ENCODE data around the gene MAP3K4. TPM values are rescaled to one million over a fixed set of nuclear protein-coding genes. Genes with fewer than 3 reads are reported as not detected.

The MAP3K4 gene
- polyA plus RNA-seq, 1 donor from 2014 or later, result 31.0 TPM

GRCh38 chr6:161035182-161035980 is 43.8 kb downstream of the MAP3K4 start:
- H3K27ac ChIP-seq (ENCODE audit: low read length), result no peak overlapping the region
- H3K4me2 ChIP-seq (ENCODE audit: low read length), result no peak overlapping the region
- H4K20me1 ChIP-seq (ENCODE audit: insufficient read depth), result no peaks in the 10 kb centered on the region
- no peaks in the 10 kb centered on the region for H3K27me3 ChIP-seq (ENCODE audit: insufficient read depth, low read depth, low read length)
- no peaks in the 10 kb centered on the region for H3K36me3 ChIP-seq (ENCODE audit: insufficient read depth, low read length)
- TF ChIP-seq MXI1 (conservative IDR thresholded peaks at IDR 0.05; ENCODE audit: poor library complexity, severe bottlenecking) (no peak), RAD21 (conservative IDR thresholded peaks at IDR 0.05) (no peak), EZH2 (IDR thresholded peaks at IDR 0.05; ENCODE audit: borderline replicate concordance, insufficient read depth, low read length, poor library complexity, severe bottlenecking) (no peak), POLR2AphosphoS5 (IDR thresholded peaks at IDR 0.05) (no peak), SMC3 (conservative IDR thresholded peaks at IDR 0.05; ENCODE audit: poor library complexity) (no peak), TAF1 (IDR thresholded peaks at IDR 0.05; ENCODE audit: low read depth) (no peak), EP300 (conservative IDR thresholded peaks at IDR 0.05; ENCODE audit: poor library complexity, severe bottlenecking) (no peak)
- TF ChIP-seq, protein P1, sequence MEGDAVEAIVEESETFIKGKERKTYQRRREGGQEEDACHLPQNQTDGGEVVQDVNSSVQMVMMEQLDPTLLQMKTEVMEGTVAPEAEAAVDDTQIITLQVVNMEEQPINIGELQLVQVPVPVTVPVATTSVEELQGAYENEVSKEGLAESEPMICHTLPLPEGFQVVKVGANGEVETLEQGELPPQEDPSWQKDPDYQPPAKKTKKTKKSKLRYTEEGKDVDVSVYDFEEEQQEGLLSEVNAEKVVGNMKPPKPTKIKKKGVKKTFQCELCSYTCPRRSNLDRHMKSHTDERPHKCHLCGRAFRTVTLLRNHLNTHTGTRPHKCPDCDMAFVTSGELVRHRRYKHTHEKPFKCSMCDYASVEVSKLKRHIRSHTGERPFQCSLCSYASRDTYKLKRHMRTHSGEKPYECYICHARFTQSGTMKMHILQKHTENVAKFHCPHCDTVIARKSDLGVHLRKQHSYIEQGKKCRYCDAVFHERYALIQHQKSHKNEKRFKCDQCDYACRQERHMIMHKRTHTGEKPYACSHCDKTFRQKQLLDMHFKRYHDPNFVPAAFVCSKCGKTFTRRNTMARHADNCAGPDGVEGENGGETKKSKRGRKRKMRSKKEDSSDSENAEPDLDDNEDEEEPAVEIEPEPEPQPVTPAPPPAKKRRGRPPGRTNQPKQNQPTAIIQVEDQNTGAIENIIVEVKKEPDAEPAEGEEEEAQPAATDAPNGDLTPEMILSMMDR (IDR thresholded peaks at IDR 0.05; ENCODE audit: poor library complexity, severe bottlenecking), result no peak
- H3K9me3 ChIP-seq (ENCODE audit: low read length), result no peaks in the 10 kb centered on the region
- H3K9ac ChIP-seq (ENCODE audit: low read length), result no peak overlapping the region
- H2AFZ ChIP-seq (ENCODE audit: low read depth, low read length), result no peak overlapping the region
- peaks cover 7% of the 10 kb centered on the region for H3K79me2 ChIP-seq (replicated peaks; ENCODE audit: insufficient read depth, low read length)
- H3K4me3 ChIP-seq (ENCODE audit: low read length), result no peak overlapping the region
- H3F3A ChIP-seq (ENCODE audit: insufficient read depth, low read length, poor library complexity, severe bottlenecking), result no peaks in the 10 kb centered on the region
- H3K9me2 ChIP-seq (ENCODE audit: insufficient read depth, low read length), result no peaks in the 10 kb centered on the region

GRCh38 chr6:161035981-161036263 is 44.4 kb downstream of the MAP3K4 start:
- Histone ChIP-seq H3K9me3 (ENCODE audit: low read length) (no peaks in the 10 kb centered on the region), H3K4me2 (ENCODE audit: low read length) (no peak overlapping the region), H2AFZ (ENCODE audit: low read depth, low read length) (no peak overlapping the region), H3K27ac (ENCODE audit: low read length) (no peak overlapping the region), H3K4me3 (ENCODE audit: low read length) (no peak overlapping the region), H3F3A (ENCODE audit: insufficient read depth, low read length, poor library complexity, severe bottlenecking) (no peaks in the 10 kb centered on the region), H3K36me3 (ENCODE audit: insufficient read depth, low read length) (no peaks in the 10 kb centered on the region), H3K9ac (ENCODE audit: low read length) (no peak overlapping the region), H3K27me3 (ENCODE audit: insufficient read depth, low read depth, low read length) (no peaks in the 10 kb centered on the region), H4K20me1 (ENCODE audit: insufficient read depth) (no peaks in the 10 kb centered on the region), H3K79me2 (replicated peaks; ENCODE audit: insufficient read depth, low read length) (peaks cover 7% of the 10 kb centered on the region), H3K9me2 (ENCODE audit: insufficient read depth, low read length) (no peaks in the 10 kb centered on the region)
- TF ChIP-seq, protein P1 (IDR thresholded peaks at IDR 0.05; ENCODE audit: poor library complexity, severe bottlenecking), result no peak
- TF ChIP-seq, protein P2, sequence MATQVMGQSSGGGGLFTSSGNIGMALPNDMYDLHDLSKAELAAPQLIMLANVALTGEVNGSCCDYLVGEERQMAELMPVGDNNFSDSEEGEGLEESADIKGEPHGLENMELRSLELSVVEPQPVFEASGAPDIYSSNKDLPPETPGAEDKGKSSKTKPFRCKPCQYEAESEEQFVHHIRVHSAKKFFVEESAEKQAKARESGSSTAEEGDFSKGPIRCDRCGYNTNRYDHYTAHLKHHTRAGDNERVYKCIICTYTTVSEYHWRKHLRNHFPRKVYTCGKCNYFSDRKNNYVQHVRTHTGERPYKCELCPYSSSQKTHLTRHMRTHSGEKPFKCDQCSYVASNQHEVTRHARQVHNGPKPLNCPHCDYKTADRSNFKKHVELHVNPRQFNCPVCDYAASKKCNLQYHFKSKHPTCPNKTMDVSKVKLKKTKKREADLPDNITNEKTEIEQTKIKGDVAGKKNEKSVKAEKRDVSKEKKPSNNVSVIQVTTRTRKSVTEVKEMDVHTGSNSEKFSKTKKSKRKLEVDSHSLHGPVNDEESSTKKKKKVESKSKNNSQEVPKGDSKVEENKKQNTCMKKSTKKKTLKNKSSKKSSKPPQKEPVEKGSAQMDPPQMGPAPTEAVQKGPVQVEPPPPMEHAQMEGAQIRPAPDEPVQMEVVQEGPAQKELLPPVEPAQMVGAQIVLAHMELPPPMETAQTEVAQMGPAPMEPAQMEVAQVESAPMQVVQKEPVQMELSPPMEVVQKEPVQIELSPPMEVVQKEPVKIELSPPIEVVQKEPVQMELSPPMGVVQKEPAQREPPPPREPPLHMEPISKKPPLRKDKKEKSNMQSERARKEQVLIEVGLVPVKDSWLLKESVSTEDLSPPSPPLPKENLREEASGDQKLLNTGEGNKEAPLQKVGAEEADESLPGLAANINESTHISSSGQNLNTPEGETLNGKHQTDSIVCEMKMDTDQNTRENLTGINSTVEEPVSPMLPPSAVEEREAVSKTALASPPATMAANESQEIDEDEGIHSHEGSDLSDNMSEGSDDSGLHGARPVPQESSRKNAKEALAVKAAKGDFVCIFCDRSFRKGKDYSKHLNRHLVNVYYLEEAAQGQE (IDR thresholded peaks at IDR 0.05; ENCODE audit: borderline replicate concordance), result no peak
- TF ChIP-seq SMC3 (conservative IDR thresholded peaks at IDR 0.05; ENCODE audit: poor library complexity) (no peak), RAD21 (conservative IDR thresholded peaks at IDR 0.05) (no peak), EP300 (conservative IDR thresholded peaks at IDR 0.05; ENCODE audit: poor library complexity, severe bottlenecking) (no peak), EZH2 (IDR thresholded peaks at IDR 0.05; ENCODE audit: borderline replicate concordance, insufficient read depth, low read length, poor library complexity, severe bottlenecking) (no peak), POLR2AphosphoS5 (IDR thresholded peaks at IDR 0.05) (no peak), TAF1 (IDR thresholded peaks at IDR 0.05; ENCODE audit: low read depth) (no peak), MXI1 (conservative IDR thresholded peaks at IDR 0.05; ENCODE audit: poor library complexity, severe bottlenecking) (no peak)
